Erythroblast (primary cell): ENCODE measurements around the gene ARAP1.

ENCODE experiments used
- GATA1 ChIP-seq: IDR thresholded peaks from 2 replicates; pipeline ENCODE4 v1.6.1; 2011; ENCODE audit warnings: low read depth, mild to moderate bottlenecking, control low read depth, low read length, moderate library complexity
- POLR2A ChIP-seq: IDR thresholded peaks from 2 replicates; pipeline ENCODE4 v1.6.1; 2011; ENCODE audit warnings: mild to moderate bottlenecking, low read length

DNA sequence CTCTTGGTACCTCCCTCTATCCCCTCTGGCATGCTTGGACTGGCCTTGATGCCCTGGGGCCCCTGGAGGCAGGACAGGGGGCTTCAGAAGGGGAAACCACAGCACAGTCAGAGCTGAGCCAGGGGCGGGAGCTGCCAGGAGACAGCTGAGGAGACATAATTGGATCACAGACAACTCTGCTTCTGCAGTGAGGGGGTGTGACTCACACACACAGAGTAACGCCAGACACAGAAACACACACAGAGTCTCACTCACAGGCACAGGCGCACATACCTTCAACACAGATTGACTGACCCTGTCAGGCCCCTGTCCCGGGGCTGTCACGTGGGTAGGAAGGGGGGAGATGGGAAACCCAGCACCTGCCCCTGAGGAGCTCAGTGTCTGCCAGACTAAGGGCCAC, 21.1 kb upstream of the ARAP1 start:
- TF ChIP-seq POLR2A (no peak), GATA1 (no peak)
